ENCODE measurements around the gene PCSK7.
"Not testable (repeated sequence)": the region's sequence is repeated elsewhere in the genome, so short reads cannot be mapped to it uniquely, and the experiment has no call there.

The PCSK7 gene

GRCh38 chr11:117212697-117213355, 19.0 kb downstream of the PCSK7 start:
- no peak overlapping the region for H3K4me3 ChIP-seq (ENCODE audit: low read depth, low read length)
- TF ChIP-seq CTCF (IDR thresholded peaks at IDR 0.05; ENCODE audit: borderline replicate concordance, insufficient read depth, low read depth, low read length), result no peak

GRCh38 chr11:117210620-117211019, 21.3 kb downstream of the PCSK7 start:
- TF ChIP-seq CTCF (IDR thresholded peaks at IDR 0.05; ENCODE audit: borderline replicate concordance, insufficient read depth, low read depth, low read length), result no peak
- no peak overlapping the region for H3K4me3 ChIP-seq (ENCODE audit: low read depth, low read length)

- not testable (repeated sequence) for H3K4me3 ChIP-seq (ENCODE audit: low read depth, low read length)
These were observed 22.3 kb downstream of the PCSK7 start for GRCh38 chr11:117209351-117210125.

GRCh38 chr11:117208710-117209109, 23.2 kb downstream of the PCSK7 start:
- H3K4me3 ChIP-seq (ENCODE audit: low read depth, low read length), result not testable (repeated sequence)

- not testable (repeated sequence) for H3K4me3 ChIP-seq (ENCODE audit: low read depth, low read length)
These were observed 24.4 kb downstream of the PCSK7 start for GRCh38 chr11:117207481-117207880.

GRCh38 chr11:117206859-117207258, 25.0 kb downstream of the PCSK7 start:
- not testable (repeated sequence) for H3K4me3 ChIP-seq (ENCODE audit: low read depth, low read length)

GRCh38 chr11:117206111-117206510, 25.8 kb downstream of the PCSK7 start:
- H3K4me3 ChIP-seq (ENCODE audit: low read depth, low read length), result not testable (repeated sequence)

GRCh38 chr11:117205211-117205818, 26.6 kb downstream of the PCSK7 start:
- no peak overlapping the region for H3K4me3 ChIP-seq (ENCODE audit: low read depth, low read length)
- TF ChIP-seq CTCF (IDR thresholded peaks at IDR 0.05; ENCODE audit: borderline replicate concordance, insufficient read depth, low read depth, low read length), result no peak

GRCh38 chr11:117204283-117205080, 27.4 kb downstream of the PCSK7 start:
- no peak overlapping the region for H3K4me3 ChIP-seq (ENCODE audit: low read depth, low read length)
- no peak for TF ChIP-seq CTCF (IDR thresholded peaks at IDR 0.05; ENCODE audit: borderline replicate concordance, insufficient read depth, low read depth, low read length)

Measured in GM12875 (cell line).